ENCODE measurements around the gene S1PR2.
A peak's percentile ranks its signal among the peaks of the same experiment; 100 is the strongest.

S1PR2 gene

DNA sequence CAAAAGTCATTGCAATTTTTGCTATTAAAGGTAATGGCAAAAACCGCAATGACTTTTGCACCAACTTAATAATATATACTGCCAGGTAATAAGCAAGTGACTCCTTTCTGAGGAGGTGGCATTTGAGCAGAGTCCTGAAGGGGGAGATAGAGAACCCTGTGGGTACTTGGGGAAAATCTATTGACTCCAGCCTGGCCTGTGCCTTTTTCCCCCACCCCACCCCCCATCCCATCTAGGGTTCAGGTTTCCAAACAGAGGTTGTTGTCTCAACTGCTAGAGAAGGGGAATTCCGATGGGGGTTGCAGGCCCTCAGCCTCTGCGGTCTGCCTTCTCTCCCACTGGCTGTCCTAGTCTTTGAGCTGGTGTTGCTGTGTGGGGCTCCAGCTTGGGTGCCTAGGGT is 11.5 kb downstream of the S1PR2 start:
- H3K4me3 ChIP-seq (ENCODE audit: low read depth, low read length) = no peak overlapping the region
- TF ChIP-seq, protein P1, sequence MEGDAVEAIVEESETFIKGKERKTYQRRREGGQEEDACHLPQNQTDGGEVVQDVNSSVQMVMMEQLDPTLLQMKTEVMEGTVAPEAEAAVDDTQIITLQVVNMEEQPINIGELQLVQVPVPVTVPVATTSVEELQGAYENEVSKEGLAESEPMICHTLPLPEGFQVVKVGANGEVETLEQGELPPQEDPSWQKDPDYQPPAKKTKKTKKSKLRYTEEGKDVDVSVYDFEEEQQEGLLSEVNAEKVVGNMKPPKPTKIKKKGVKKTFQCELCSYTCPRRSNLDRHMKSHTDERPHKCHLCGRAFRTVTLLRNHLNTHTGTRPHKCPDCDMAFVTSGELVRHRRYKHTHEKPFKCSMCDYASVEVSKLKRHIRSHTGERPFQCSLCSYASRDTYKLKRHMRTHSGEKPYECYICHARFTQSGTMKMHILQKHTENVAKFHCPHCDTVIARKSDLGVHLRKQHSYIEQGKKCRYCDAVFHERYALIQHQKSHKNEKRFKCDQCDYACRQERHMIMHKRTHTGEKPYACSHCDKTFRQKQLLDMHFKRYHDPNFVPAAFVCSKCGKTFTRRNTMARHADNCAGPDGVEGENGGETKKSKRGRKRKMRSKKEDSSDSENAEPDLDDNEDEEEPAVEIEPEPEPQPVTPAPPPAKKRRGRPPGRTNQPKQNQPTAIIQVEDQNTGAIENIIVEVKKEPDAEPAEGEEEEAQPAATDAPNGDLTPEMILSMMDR (IDR thresholded peaks at IDR 0.05; ENCODE audit: low read depth, low read length) = 0 out of 2 replicates have a peak, but pooled peaks have one; percentile 21
- no peak for DNase-seq
- no peaks in the 10 kb centered on the region for H3K36me3 ChIP-seq
- no peaks in the 10 kb centered on the region for H3K27me3 ChIP-seq (ENCODE audit: insufficient read depth, low read depth, severe bottlenecking)
- H3K27ac ChIP-seq = no peak overlapping the region
- H3K9me3 ChIP-seq (ENCODE audit: severe bottlenecking) = no peaks in the 10 kb centered on the region

DNA sequence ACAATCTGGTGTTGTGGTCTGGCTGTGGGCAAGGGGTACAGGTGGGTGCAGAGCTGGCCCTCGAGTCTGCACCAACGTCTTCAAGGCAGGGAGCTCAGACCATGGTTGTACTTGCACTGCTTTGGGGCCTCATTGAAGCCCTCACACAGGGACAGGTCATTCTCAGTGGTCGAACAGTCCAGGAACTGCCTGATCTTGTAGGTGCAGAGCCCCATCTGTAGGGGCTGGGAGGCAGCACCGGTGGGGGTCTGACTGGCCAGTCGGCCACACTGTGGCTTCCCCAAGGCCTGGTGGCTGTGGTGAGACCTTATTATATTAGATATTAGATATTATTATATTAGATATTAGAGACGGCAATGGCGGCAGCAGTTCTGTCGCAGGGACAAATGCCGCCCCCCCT is 14.0 kb downstream of the S1PR2 start:
- no peaks in the 10 kb centered on the region for H3K27me3 ChIP-seq (ENCODE audit: insufficient read depth, low read depth, severe bottlenecking)
- DNase-seq = peak; percentile 24
- H3K27ac ChIP-seq = no peak overlapping the region
- H3K36me3 ChIP-seq = no peaks in the 10 kb centered on the region
- no peak overlapping the region for H3K4me3 ChIP-seq (ENCODE audit: low read depth, low read length)
- H3K9me3 ChIP-seq (ENCODE audit: severe bottlenecking) = no peaks in the 10 kb centered on the region
- TF ChIP-seq, protein P1 (IDR thresholded peaks at IDR 0.05; ENCODE audit: low read depth, low read length) = peak; percentile 57

DNA sequence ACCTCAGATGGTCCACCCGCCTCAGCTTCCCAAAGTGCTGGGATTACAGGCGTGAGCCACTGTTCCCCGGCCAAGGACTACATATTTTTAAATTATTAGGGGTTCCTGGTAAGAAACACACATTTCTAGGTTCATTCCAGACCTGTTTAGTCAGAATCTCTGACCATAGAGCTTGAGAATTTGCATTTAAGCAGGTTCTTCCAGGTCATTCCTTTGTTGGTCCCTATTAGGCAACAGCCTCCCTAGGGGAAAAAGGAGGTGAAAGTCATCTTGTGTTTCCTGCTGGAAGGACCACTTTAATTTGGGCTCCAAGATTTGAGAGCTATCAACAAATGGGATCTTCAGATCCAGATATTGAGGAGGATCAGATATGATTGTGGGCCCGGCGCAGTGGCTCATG is 16.3 kb downstream of the S1PR2 start:
- DNase-seq = no peak
- TF ChIP-seq, protein P1 (IDR thresholded peaks at IDR 0.05; ENCODE audit: low read depth, low read length) = no peak
- Histone ChIP-seq H3K27me3 (ENCODE audit: insufficient read depth, low read depth, severe bottlenecking) (no peaks in the 10 kb centered on the region), H3K4me3 (ENCODE audit: low read depth, low read length) (no peak overlapping the region), H3K36me3 (no peaks in the 10 kb centered on the region), H3K9me3 (ENCODE audit: severe bottlenecking) (no peaks in the 10 kb centered on the region), H3K27ac (no peak overlapping the region)

DNA sequence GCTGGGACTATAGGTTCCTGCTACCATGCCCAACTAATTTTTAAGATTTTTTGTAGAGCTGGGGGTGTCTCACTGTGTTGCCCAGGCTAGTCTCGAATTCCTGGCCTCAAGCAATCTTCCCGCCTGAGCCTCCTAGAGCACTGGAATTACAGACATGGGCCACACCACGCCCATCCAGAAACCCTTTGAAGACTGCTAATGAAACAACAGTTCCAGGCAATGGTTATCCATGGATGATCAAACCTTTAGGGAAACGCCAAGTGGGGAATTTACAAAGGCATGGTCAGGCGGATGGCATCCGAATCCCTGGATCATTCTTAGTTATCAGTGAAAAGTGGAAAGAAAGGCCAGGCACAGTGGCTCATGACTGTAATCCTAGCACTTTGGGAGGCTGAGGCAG is 19.4 kb downstream of the S1PR2 start:
- DNase-seq = no peak
- Histone ChIP-seq H3K9me3 (ENCODE audit: severe bottlenecking) (no peaks in the 10 kb centered on the region), H3K36me3 (no peaks in the 10 kb centered on the region), H3K27ac (no peak overlapping the region), H3K27me3 (ENCODE audit: insufficient read depth, low read depth, severe bottlenecking) (no peaks in the 10 kb centered on the region), H3K4me3 (ENCODE audit: low read depth, low read length) (no peak overlapping the region)
- TF ChIP-seq, protein P1 (IDR thresholded peaks at IDR 0.05; ENCODE audit: low read depth, low read length) = no peak

DNA sequence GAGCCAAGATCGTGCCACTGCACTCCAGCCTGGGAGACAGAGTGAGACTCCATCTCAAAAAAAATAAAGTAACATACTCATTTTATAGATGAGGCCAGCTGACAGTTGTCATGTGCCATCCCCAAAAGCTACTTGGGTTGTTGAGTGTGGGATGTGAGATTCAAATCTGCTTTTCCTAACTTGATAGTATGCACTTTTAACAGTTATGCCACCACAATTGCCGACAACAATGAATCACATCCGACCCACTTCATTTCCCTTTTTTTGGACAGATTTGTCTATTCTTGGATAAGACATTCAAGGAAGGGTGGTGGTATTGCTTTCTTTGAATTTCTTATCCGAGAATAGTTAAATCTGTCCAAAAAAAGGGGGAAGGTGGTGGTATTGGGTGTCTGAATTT is 20.1 kb downstream of the S1PR2 start:
- Histone ChIP-seq H3K27me3 (ENCODE audit: insufficient read depth, low read depth, severe bottlenecking) (no peaks in the 10 kb centered on the region), H3K27ac (no peak overlapping the region), H3K9me3 (ENCODE audit: severe bottlenecking) (no peaks in the 10 kb centered on the region), H3K4me3 (ENCODE audit: low read depth, low read length) (no peak overlapping the region), H3K36me3 (no peaks in the 10 kb centered on the region)
- TF ChIP-seq, protein P1 (IDR thresholded peaks at IDR 0.05; ENCODE audit: low read depth, low read length) = no peak
- no peak for DNase-seq

DNA sequence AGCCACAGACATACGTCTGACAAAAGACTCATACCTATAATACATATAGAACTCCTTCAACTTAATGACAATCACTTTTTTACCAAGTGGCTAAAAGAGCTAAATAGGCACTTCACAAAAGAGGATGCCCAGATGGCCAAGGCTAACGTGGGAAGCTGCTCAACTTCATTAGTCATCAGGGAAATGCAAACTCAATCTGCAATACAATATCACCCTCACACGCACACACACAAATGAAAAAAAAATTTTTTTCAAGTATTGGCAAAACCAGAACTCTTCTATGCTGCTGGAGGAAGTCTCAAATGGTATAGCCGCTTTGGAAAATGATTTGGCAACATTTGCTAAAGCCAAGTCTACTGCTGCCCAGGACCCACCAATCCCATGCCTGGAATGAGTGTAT is 21.8 kb downstream of the S1PR2 start:
- TF ChIP-seq, protein P1 (IDR thresholded peaks at IDR 0.05; ENCODE audit: low read depth, low read length) = no peak
- Histone ChIP-seq H3K4me3 (ENCODE audit: low read depth, low read length) (no peak overlapping the region), H3K27me3 (ENCODE audit: insufficient read depth, low read depth, severe bottlenecking) (no peaks in the 10 kb centered on the region), H3K9me3 (ENCODE audit: severe bottlenecking) (no peaks in the 10 kb centered on the region), H3K27ac (no peak overlapping the region), H3K36me3 (no peaks in the 10 kb centered on the region)
- no peak for DNase-seq

Measured in WERI-Rb-1 (cell line).